ENCODE measurements around the gene TMBIM6.
A peak's percentile ranks its signal among the peaks of the same experiment; 100 is the strongest.

Gene TMBIM6

DNA sequence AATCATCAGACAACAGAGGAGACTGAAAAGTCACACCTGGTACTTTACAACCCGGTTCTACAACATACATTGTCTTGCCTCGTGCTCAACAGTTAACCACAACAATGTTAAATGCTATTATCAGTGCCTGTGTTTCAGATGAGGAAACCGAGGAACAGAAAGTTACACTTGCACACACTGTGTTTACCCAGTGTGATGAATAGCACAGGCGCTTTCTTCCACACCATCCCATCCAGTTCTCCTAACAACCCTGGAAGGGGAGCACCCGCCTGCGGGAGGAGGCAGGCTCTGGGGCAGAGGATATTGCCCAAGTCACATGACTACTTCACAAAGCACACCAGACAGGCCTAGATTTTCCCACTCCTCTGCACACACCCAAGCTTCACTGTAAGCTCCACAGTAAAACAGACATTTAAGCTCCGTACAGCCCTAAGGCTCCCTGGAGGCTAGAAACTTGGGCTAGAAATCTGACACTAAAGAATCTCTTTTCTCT lies 65.0 kb downstream of the TMBIM6 start:
- DNase-seq: no peak
- no peak overlapping the region for H2AK5ac ChIP-seq (ENCODE audit: low read length)
- peaks cover 13% of the 10 kb centered on the region for H3K4me1 ChIP-seq (ENCODE audit: control insufficient read depth, low read depth, low read length)
- no peak overlapping the region for H2BK5ac ChIP-seq (ENCODE audit: low read length)
- no peak overlapping the region for H3K18ac ChIP-seq (ENCODE audit: low read length)
- H4K8ac ChIP-seq (ENCODE audit: low read depth, low read length): no peak overlapping the region
- no peak overlapping the region for H3K4me2 ChIP-seq (ENCODE audit: low read length)
- no peak overlapping the region for H3K27ac ChIP-seq (ENCODE audit: low read depth, low read length)
- H2BK120ac ChIP-seq (ENCODE audit: low read depth, low read length): no peak overlapping the region
- H3K27me3 ChIP-seq (ENCODE audit: insufficient read depth, low read length, poor library complexity): no peaks in the 10 kb centered on the region
- no peak overlapping the region for H3K4me3 ChIP-seq (ENCODE audit: low read length)
- no peak overlapping the region for H3K56ac ChIP-seq (ENCODE audit: low read length)
- WGBS (ENCODE audit: extremely low coverage, insufficient coverage, low lambda C conversion rate): no CpG with 5 or more reads among the region's 7 CpGs
- H3K79me2 ChIP-seq (ENCODE audit: control insufficient read depth, insufficient read depth, low read length): peaks cover 1% of the 10 kb centered on the region
- no peak overlapping the region for H3K9ac ChIP-seq (ENCODE audit: low read length)
- H3K36me3 ChIP-seq (ENCODE audit: control insufficient read depth, insufficient read depth, low read length): no peaks in the 10 kb centered on the region
- H3K23ac ChIP-seq (ENCODE audit: low read length): no peak overlapping the region
- H4K5ac ChIP-seq (ENCODE audit: low read length): no peak overlapping the region
- H3K79me1 ChIP-seq (ENCODE audit: low read length): peaks cover 6% of the 10 kb centered on the region
- no peak overlapping the region for H3K4ac ChIP-seq (ENCODE audit: low read depth, low read length)
- H2BK15ac ChIP-seq (replicated peaks; ENCODE audit: low read depth): no peak overlapping the region

DNA sequence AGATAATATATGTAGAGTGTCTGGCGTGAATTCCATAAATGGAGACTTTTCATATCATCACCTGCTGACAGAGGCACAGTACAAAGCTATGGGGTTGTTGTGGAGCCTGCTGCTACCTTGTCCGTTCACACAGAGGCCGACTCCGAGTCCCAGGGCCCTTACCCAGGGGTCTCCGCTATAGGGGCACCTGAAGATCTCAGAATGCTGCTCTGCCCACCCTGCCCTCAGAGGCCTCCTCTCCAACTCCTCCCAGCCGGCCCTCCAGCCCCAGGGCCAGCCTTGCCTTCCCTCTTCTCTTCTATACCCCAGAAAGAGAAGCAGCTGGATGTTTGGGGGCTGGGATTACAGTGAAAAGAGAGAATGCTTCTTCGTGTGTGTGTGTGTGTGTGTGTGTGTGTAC lies 65.5 kb downstream of the TMBIM6 start:
- Histone ChIP-seq H3K4me3 (ENCODE audit: low read length) (no peak overlapping the region), H4K5ac (ENCODE audit: low read length) (no peak overlapping the region), H3K4me1 (ENCODE audit: control insufficient read depth, low read depth, low read length) (peaks cover 13% of the 10 kb centered on the region), H3K79me1 (ENCODE audit: low read length) (peaks cover 6% of the 10 kb centered on the region), H4K8ac (ENCODE audit: low read depth, low read length) (no peak overlapping the region), H3K56ac (ENCODE audit: low read length) (no peak overlapping the region), H3K4ac (ENCODE audit: low read depth, low read length) (no peak overlapping the region), H3K36me3 (ENCODE audit: control insufficient read depth, insufficient read depth, low read length) (no peaks in the 10 kb centered on the region), H3K27me3 (ENCODE audit: insufficient read depth, low read length, poor library complexity) (no peaks in the 10 kb centered on the region), H3K79me2 (ENCODE audit: control insufficient read depth, insufficient read depth, low read length) (peaks cover 1% of the 10 kb centered on the region), H2BK120ac (ENCODE audit: low read depth, low read length) (no peak overlapping the region), H3K18ac (ENCODE audit: low read length) (no peak overlapping the region), H3K27ac (ENCODE audit: low read depth, low read length) (no peak overlapping the region), H2BK5ac (ENCODE audit: low read length) (no peak overlapping the region), H3K23ac (ENCODE audit: low read length) (no peak overlapping the region), H3K9ac (ENCODE audit: low read length) (no peak overlapping the region), H2BK15ac (replicated peaks; ENCODE audit: low read depth) (no peak overlapping the region), H3K4me2 (ENCODE audit: low read length) (no peak overlapping the region), H2AK5ac (ENCODE audit: low read length) (no peak overlapping the region)
- DNase-seq: no peak
- WGBS (ENCODE audit: extremely low coverage, insufficient coverage, low lambda C conversion rate): no CpG with 5 or more reads among the region's 7 CpGs

DNA sequence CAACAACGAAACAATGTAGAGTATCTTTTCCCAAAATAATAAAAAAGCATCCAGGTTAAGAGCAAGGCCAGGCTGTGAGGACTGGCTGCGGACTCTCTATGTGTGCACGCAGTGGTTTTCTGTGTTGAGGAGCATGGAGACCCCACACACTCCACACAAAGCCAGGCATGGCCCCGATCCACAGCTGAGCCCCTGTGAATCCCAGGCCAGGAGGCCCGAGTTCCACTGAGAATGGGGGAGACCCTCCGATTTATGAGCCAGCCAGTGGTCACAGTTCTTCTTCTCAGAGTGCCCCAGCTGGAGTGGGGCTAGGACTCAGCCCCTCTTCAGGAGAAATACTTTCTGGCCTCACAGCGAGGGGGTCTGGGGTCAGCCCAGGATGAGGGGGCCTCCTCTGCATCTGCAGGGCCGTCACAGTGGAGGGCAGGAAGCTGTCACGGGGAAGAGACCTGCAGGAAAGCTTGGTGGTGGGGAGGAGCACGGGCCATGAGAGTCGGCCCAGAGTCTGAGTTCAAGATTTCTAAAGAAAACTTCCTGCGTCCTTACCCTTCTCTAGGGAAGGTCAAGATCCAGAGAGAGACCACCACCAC lies 66.7 kb downstream of the TMBIM6 start:
- H3K4me1 ChIP-seq (ENCODE audit: control insufficient read depth, low read depth, low read length): peaks cover 13% of the 10 kb centered on the region
- H2AK5ac ChIP-seq (ENCODE audit: low read length): no peak overlapping the region
- no peak overlapping the region for H3K18ac ChIP-seq (ENCODE audit: low read length)
- H3K4ac ChIP-seq (ENCODE audit: low read depth, low read length): no peak overlapping the region
- peak overlapping the region; percentile 3 for H3K9ac ChIP-seq (ENCODE audit: low read length)
- H3K23ac ChIP-seq (ENCODE audit: low read length): no peak overlapping the region
- peak overlapping the region; percentile 45 for H3K56ac ChIP-seq (ENCODE audit: low read length)
- no peak for DNase-seq
- H3K36me3 ChIP-seq (ENCODE audit: control insufficient read depth, insufficient read depth, low read length): no peaks in the 10 kb centered on the region
- peaks cover 1% of the 10 kb centered on the region for H3K79me2 ChIP-seq (ENCODE audit: control insufficient read depth, insufficient read depth, low read length)
- peaks cover 6% of the 10 kb centered on the region for H3K79me1 ChIP-seq (ENCODE audit: low read length)
- H4K5ac ChIP-seq (ENCODE audit: low read length): no peak overlapping the region
- H2BK120ac ChIP-seq (ENCODE audit: low read depth, low read length): no peak overlapping the region
- H2BK15ac ChIP-seq (replicated peaks; ENCODE audit: low read depth): no peak overlapping the region
- no peak overlapping the region for H3K27ac ChIP-seq (ENCODE audit: low read depth, low read length)
- no peak overlapping the region for H3K4me2 ChIP-seq (ENCODE audit: low read length)
- H2BK5ac ChIP-seq (ENCODE audit: low read length): no peak overlapping the region
- no peak overlapping the region for H4K8ac ChIP-seq (ENCODE audit: low read depth, low read length)
- no peaks in the 10 kb centered on the region for H3K27me3 ChIP-seq (ENCODE audit: insufficient read depth, low read length, poor library complexity)
- WGBS (ENCODE audit: extremely low coverage, insufficient coverage, low lambda C conversion rate): no CpG with 5 or more reads among the region's 12 CpGs
- H3K4me3 ChIP-seq (ENCODE audit: low read length): no peak overlapping the region

DNA sequence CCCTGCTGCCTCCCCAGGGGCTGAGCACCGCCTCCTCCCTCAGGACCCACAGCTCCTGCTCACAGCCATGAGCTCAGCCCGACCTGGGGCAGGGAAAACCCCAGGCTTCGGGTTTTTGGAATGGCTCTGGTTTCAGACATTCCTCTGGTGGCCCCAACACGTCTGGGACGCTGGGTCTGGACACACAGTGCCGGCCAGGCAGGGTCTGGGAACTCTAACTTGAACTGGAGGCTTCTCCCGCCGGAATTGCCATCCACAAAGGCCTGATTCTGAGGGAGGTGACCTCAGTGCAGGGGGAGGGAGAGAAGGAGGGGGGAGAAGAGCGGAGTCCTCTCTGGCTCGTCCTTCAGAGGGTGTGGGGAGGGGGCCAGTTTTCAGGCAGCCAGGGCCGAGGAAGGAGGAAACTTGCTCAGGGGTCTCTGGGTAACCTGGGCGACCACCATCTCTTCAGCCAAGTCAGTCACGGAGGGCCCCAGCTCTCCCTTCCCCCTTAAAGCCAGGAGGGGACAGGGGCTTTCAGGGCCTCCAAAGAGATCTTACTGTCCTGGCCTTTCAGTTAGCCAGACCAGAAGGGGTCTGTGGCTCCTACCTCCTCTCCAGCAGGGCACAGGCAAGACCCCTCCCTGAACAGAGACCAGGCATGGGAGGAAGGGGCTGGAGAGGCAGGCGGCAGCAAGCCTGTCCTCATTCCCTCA lies 67.5 kb downstream of the TMBIM6 start:
- peaks cover 1% of the 10 kb centered on the region for H3K79me2 ChIP-seq (ENCODE audit: control insufficient read depth, insufficient read depth, low read length)

DNA sequence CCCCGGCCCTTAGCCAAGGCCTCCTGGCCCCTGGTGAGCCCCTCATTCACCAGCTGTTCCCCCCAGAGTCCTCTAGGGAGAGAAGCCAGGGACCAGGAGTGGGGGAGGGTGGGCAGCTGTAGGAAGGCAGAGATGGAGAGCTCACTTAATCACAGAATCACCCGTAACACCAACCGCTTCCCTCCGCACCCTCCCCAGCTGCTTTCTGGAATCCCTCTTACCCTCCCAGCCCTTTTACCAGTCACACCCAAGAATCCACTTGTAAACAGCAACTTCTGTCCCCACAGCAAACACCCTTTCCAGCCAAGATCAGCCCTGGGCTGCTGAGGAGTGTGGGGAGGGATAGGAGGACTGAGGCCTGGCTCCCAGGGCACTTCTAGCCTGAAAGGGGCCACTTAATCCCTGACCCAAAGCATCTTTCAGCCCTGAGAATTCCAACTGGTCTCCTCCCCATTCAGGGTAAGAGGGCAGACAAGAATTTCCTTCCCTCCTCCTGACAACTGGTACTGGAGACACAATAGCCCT lies 68.1 kb downstream of the TMBIM6 start:
- peak overlapping the region; percentile 91 for H2AK5ac ChIP-seq (ENCODE audit: low read length)
- peak overlapping the region; percentile 45 for H3K56ac ChIP-seq (ENCODE audit: low read length)
- H3K4me3 ChIP-seq (ENCODE audit: low read length): no peak overlapping the region
- no peak overlapping the region for H4K5ac ChIP-seq (ENCODE audit: low read length)
- no peaks in the 10 kb centered on the region for H3K36me3 ChIP-seq (ENCODE audit: control insufficient read depth, insufficient read depth, low read length)
- peak overlapping the region; percentile 53 for H3K23ac ChIP-seq (ENCODE audit: low read length)
- no CpG with 5 or more reads among the region's 4 CpGs for WGBS (ENCODE audit: extremely low coverage, insufficient coverage, low lambda C conversion rate)
- no peak overlapping the region for H3K18ac ChIP-seq (ENCODE audit: low read length)
- no peak overlapping the region for H3K4ac ChIP-seq (ENCODE audit: low read depth, low read length)
- H4K8ac ChIP-seq (ENCODE audit: low read depth, low read length): no peak overlapping the region
- peaks cover 6% of the 10 kb centered on the region for H3K79me1 ChIP-seq (ENCODE audit: low read length)
- no peak overlapping the region for H2BK120ac ChIP-seq (ENCODE audit: low read depth, low read length)
- H3K4me1 ChIP-seq (ENCODE audit: control insufficient read depth, low read depth, low read length): peaks cover 13% of the 10 kb centered on the region
- peak; percentile 53 for DNase-seq
- no peak overlapping the region for H2BK5ac ChIP-seq (ENCODE audit: low read length)
- no peak overlapping the region for H3K4me2 ChIP-seq (ENCODE audit: low read length)
- H3K27ac ChIP-seq (ENCODE audit: low read depth, low read length): peak overlapping the region; percentile 82
- peaks cover 1% of the 10 kb centered on the region for H3K79me2 ChIP-seq (ENCODE audit: control insufficient read depth, insufficient read depth, low read length)
- peak overlapping the region; percentile 4 for H3K9ac ChIP-seq (ENCODE audit: low read length)
- H2BK15ac ChIP-seq (replicated peaks; ENCODE audit: low read depth): no peak overlapping the region
- H3K27me3 ChIP-seq (ENCODE audit: insufficient read depth, low read length, poor library complexity): no peaks in the 10 kb centered on the region

More for the DNA sequence above, 67.5 kb downstream of the TMBIM6 start:
- Histone ChIP-seq H2BK15ac (replicated peaks; ENCODE audit: low read depth) (no peak overlapping the region), H3K9ac (ENCODE audit: low read length) (peak overlapping the region; percentile 4), H3K36me3 (ENCODE audit: control insufficient read depth, insufficient read depth, low read length) (no peaks in the 10 kb centered on the region), H3K4me1 (ENCODE audit: control insufficient read depth, low read depth, low read length) (peaks cover 13% of the 10 kb centered on the region), H4K5ac (ENCODE audit: low read length) (no peak overlapping the region), H3K4me2 (ENCODE audit: low read length) (no peak overlapping the region), H3K18ac (ENCODE audit: low read length) (no peak overlapping the region), H2BK120ac (ENCODE audit: low read depth, low read length) (no peak overlapping the region), H2BK5ac (ENCODE audit: low read length) (no peak overlapping the region), H3K23ac (ENCODE audit: low read length) (no peak overlapping the region), H2AK5ac (ENCODE audit: low read length) (no peak overlapping the region), H3K56ac (ENCODE audit: low read length) (peak overlapping the region; percentile 45), H3K27me3 (ENCODE audit: insufficient read depth, low read length, poor library complexity) (no peaks in the 10 kb centered on the region), H3K4me3 (ENCODE audit: low read length) (no peak overlapping the region), H3K4ac (ENCODE audit: low read depth, low read length) (no peak overlapping the region), H4K8ac (ENCODE audit: low read depth, low read length) (no peak overlapping the region), H3K79me1 (ENCODE audit: low read length) (peaks cover 6% of the 10 kb centered on the region), H3K27ac (ENCODE audit: low read depth, low read length) (peak overlapping the region; percentile 82)
- peak; percentile 69 for DNase-seq
- WGBS (ENCODE audit: extremely low coverage, insufficient coverage, low lambda C conversion rate): no CpG with 5 or more reads among the region's 14 CpGs
